HL-60 (cell line): ENCODE results near the gene FABP7.

Experiments
- POLR2AphosphoS5 ChIP-seq: IDR thresholded peaks from 2 replicates; pipeline ENCODE4 v1.6.1; 2012; ENCODE audit warnings: low read depth
- SPI1 ChIP-seq: IDR thresholded peaks from 2 replicates; pipeline ENCODE4 v1.6.1; 2012; ENCODE audit warnings: low read depth, mild to moderate bottlenecking, borderline replicate concordance
- TF ChIP-seq, protein P1 (sequence below): IDR thresholded peaks from one replicate; pipeline ENCODE4 v1.5.1; 2011; ENCODE audit warnings: low read length, control low read depth, inconsistent platforms; ENCODE audit not compliant: insufficient read depth

DNA sequence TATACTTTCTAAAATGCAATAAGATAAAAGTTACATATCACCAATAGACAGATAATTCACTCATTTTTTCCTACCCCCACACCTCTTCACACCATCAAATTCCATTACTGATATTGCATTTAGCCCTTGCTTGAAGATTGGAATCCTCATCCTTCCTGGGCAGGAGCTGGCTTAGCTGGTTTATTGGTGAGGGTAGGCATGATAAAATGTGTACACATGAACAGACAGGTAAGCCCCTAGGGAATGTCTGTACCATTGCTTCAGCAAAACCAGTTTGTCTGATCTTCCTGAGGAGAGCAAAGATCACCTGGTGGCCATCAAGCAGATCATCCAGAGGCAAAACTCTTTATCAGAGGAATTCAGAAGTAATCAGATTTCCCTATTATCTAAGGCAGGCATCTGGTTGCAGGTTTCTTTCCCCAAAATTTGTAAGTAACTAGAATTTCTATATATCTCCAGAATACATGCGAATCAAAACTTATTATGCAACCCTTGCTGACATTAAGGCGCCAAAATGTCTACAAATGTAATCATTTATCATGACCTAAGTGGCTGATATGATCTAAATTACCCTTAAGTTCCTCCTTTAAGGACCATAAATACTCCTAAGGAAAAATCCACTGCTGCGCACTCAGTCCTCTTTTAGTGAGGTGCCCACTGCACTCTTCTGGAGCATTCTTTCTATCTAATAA is 6.6 kb upstream of the FABP7 start:
- TF ChIP-seq POLR2AphosphoS5 (no peak), SPI1 (no peak)
- TF ChIP-seq, protein P1, sequence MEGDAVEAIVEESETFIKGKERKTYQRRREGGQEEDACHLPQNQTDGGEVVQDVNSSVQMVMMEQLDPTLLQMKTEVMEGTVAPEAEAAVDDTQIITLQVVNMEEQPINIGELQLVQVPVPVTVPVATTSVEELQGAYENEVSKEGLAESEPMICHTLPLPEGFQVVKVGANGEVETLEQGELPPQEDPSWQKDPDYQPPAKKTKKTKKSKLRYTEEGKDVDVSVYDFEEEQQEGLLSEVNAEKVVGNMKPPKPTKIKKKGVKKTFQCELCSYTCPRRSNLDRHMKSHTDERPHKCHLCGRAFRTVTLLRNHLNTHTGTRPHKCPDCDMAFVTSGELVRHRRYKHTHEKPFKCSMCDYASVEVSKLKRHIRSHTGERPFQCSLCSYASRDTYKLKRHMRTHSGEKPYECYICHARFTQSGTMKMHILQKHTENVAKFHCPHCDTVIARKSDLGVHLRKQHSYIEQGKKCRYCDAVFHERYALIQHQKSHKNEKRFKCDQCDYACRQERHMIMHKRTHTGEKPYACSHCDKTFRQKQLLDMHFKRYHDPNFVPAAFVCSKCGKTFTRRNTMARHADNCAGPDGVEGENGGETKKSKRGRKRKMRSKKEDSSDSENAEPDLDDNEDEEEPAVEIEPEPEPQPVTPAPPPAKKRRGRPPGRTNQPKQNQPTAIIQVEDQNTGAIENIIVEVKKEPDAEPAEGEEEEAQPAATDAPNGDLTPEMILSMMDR: no peak
